Measurements from ENCODE around the gene HECTD2.
"Not testable (repeated sequence)": the region's sequence is repeated elsewhere in the genome, so short reads cannot be mapped to it uniquely, and the experiment has no call there.

HECTD2 gene

GRCh38 chr10:91520661-91521060 is 110.5 kb downstream of the HECTD2 start:
- ATAC-seq (ENCODE audit: low read depth): no peak
- H3K4me3 Mint-ChIP-seq: no peak overlapping the region
- H3K9me3 Mint-ChIP-seq: peaks cover 1% of the 10 kb centered on the region
- H3K4me1 Mint-ChIP-seq: peaks cover 6% of the 10 kb centered on the region
- peaks cover 2% of the 10 kb centered on the region for H3K36me3 Mint-ChIP-seq
- H3K27ac Mint-ChIP-seq: no peak overlapping the region
- no peak for DNase-seq (ENCODE audit: low spot score in 2 of 2)
- H3K27me3 Mint-ChIP-seq: peaks cover 6% of the 10 kb centered on the region

DNA sequence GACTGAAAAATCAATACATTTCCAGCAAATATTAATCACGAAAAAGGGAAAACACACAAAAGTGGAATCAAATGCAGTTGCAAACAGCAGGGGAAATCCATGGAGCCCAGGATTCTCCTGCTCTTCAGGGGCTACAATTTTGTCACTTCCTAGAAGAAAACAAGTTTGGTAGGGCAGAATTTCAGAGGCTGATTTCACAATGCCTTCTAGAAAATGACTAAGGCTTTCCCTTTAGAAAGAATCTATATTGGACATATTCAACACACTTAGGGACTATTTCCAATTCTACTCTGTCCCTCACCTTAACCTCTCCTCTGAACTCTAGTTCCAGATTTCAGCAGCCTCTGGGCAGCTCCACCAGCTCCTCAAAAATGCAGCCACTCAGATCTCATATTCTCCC is 111.3 kb downstream of the HECTD2 start:
- ATAC-seq (ENCODE audit: low read depth): no peak
- peaks cover 2% of the 10 kb centered on the region for H3K36me3 Mint-ChIP-seq
- peaks cover 1% of the 10 kb centered on the region for H3K9me3 Mint-ChIP-seq
- no peak overlapping the region for H3K4me3 Mint-ChIP-seq
- no peak for DNase-seq (ENCODE audit: low spot score in 2 of 2)
- H3K27me3 Mint-ChIP-seq: peaks cover 8% of the 10 kb centered on the region
- no peak overlapping the region for H3K27ac Mint-ChIP-seq
- peaks cover 6% of the 10 kb centered on the region for H3K4me1 Mint-ChIP-seq

- Mint-ChIP-seq H3K27ac (no peak overlapping the region), H3K4me1 (peaks cover 6% of the 10 kb centered on the region)
- no peak for ATAC-seq (ENCODE audit: low read depth)
Measured at GRCh38 chr10:91525896-91526712, 116.0 kb downstream of the HECTD2 start.

GRCh38 chr10:91528080-91528479 is 117.9 kb downstream of the HECTD2 start:
- H3K36me3 Mint-ChIP-seq: no peaks in the 10 kb centered on the region
- no peak overlapping the region for H3K27ac Mint-ChIP-seq
- no peak for ATAC-seq (ENCODE audit: low read depth)
- H3K4me1 Mint-ChIP-seq: no peaks in the 10 kb centered on the region
- no peak overlapping the region for H3K4me3 Mint-ChIP-seq
- no peak for DNase-seq (ENCODE audit: low spot score in 2 of 2)
- H3K9me3 Mint-ChIP-seq: no peaks in the 10 kb centered on the region
- H3K27me3 Mint-ChIP-seq: peaks cover 9% of the 10 kb centered on the region

More at GRCh38 chr10:91525896-91526712, 116.0 kb downstream of the HECTD2 start:
- Mint-ChIP-seq H3K4me3 (no peak overlapping the region), H3K27me3 (peaks cover 8% of the 10 kb centered on the region), H3K9me3 (no peaks in the 10 kb centered on the region), H3K36me3 (no peaks in the 10 kb centered on the region)
- DNase-seq (ENCODE audit: low spot score in 2 of 2): no peak

- no peak overlapping the region for H3K27ac Mint-ChIP-seq
- ATAC-seq (ENCODE audit: low read depth) (no peak), DNase-seq (ENCODE audit: low spot score in 2 of 2) (no peak)
- peaks cover 7% of the 10 kb centered on the region for H3K27me3 Mint-ChIP-seq
- no peaks in the 10 kb centered on the region for H3K4me1 Mint-ChIP-seq
- no peaks in the 10 kb centered on the region for H3K9me3 Mint-ChIP-seq
- no peak overlapping the region for H3K4me3 Mint-ChIP-seq
- no peaks in the 10 kb centered on the region for H3K36me3 Mint-ChIP-seq
Measured at GRCh38 chr10:91528768-91529167, 118.6 kb downstream of the HECTD2 start.

DNA sequence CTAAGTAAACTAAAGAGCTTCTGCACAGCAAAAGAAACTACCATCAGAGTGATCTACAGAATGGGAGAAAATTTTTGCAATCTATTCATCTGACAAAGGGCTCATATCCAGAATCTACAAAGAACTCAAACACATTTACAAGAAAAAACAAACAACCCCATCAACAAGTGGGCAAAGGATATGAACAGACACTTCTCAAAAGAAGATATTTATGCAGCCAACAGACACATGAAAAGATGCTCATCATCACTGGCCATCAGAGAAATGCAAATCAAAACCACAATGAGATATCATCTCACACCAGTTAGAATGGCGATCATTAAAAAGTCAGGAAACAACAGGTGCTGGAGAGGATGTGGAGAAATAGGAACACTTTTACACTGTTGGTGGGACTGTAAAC is 124.6 kb downstream of the HECTD2 start:
- not testable (repeated sequence) for H3K4me3 Mint-ChIP-seq; ATAC-seq (ENCODE audit: low read depth); H3K9me3 Mint-ChIP-seq; DNase-seq (ENCODE audit: low spot score in 2 of 2); H3K27me3 Mint-ChIP-seq; H3K36me3 Mint-ChIP-seq; H3K4me1 Mint-ChIP-seq; H3K27ac Mint-ChIP-seq

GRCh38 chr10:91536111-91536510 is 126.0 kb downstream of the HECTD2 start:
- Mint-ChIP-seq H3K27ac (no peak overlapping the region), H3K4me3 (no peak overlapping the region), H3K4me1 (no peaks in the 10 kb centered on the region), H3K27me3 (peaks cover 6% of the 10 kb centered on the region), H3K9me3 (peaks cover 3% of the 10 kb centered on the region), H3K36me3 (no peaks in the 10 kb centered on the region)
- ATAC-seq (ENCODE audit: low read depth) (no peak), DNase-seq (ENCODE audit: low spot score in 2 of 2) (no peak)

GRCh38 chr10:91536733-91537132 is 126.6 kb downstream of the HECTD2 start:
- Mint-ChIP-seq H3K27me3 (peaks cover 6% of the 10 kb centered on the region), H3K9me3 (peaks cover 3% of the 10 kb centered on the region), H3K27ac (no peak overlapping the region), H3K36me3 (no peaks in the 10 kb centered on the region), H3K4me3 (no peak overlapping the region), H3K4me1 (no peaks in the 10 kb centered on the region)
- ATAC-seq (ENCODE audit: low read depth): no peak
- DNase-seq (ENCODE audit: low spot score in 2 of 2): no peak

DNA sequence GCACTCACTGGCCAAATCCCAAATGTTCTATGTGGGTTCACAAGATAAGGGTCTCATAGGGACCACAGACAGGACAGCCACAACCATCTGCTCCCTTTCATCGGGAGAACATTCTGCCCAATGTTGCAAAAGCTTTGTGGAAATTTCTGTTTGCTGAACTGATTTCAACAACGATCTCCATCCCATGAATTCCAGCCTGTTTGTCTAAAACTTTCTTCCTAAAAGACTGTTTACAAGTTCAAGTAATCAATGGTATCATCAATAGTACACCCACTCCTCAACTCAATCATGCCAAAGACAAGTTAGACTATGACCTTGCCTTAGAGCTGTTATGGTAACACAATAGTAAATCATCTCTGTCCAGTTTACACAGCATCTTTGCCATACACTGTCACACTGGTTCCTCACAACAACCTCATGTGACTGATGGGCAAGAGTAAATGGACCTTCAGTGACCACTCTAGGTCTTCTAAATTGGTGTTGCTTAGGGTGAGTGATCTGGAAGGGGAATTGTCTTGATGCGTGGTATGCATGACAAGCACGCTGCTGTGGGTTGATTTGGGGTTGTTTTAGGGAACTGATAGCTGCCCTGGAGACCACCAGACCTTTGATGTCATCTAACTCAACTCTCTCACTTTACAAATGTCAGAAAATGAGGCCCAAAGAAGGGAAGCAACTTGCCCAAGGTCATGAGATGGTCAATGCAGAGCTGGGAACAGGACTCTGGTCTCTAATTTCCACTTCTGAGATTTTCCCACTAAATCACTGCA is 127.7 kb downstream of the HECTD2 start:
- H3K9me3 Mint-ChIP-seq: peaks cover 4% of the 10 kb centered on the region

DNA sequence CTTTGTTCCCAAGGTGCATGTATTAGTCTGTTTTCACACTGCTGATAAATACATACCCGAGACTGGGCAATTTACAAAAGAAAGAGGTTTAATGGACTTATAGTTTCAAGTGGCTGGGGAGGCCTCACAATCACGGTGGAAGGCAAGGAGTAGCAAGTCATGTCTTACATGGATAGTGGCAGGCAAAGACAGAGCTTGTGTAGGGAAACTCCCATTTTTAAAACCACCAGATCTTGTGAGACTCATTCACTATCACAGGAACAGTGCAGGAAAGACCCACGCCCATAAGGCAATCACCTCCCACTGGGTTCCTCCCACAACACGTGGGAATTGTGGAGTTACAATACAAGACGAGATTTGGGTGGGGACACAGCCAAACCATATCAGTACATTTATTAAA is 129.8 kb downstream of the HECTD2 start:
- H3K4me3 Mint-ChIP-seq: no peak overlapping the region
- H3K27me3 Mint-ChIP-seq: peaks cover 12% of the 10 kb centered on the region

More for the DNA sequence above, 127.7 kb downstream of the HECTD2 start:
- ATAC-seq (ENCODE audit: low read depth) (no peak), DNase-seq (ENCODE audit: low spot score in 2 of 2) (no peak)
- no peaks in the 10 kb centered on the region for H3K36me3 Mint-ChIP-seq
- H3K27me3 Mint-ChIP-seq: peaks cover 9% of the 10 kb centered on the region
- no peak overlapping the region for H3K27ac Mint-ChIP-seq
- H3K4me3 Mint-ChIP-seq: no peak overlapping the region
- no peaks in the 10 kb centered on the region for H3K4me1 Mint-ChIP-seq

GRCh38 chr10:91540733-91541132 is 130.6 kb downstream of the HECTD2 start:
- H3K27ac Mint-ChIP-seq: no peak overlapping the region
- peaks cover 3% of the 10 kb centered on the region for H3K9me3 Mint-ChIP-seq
- no peaks in the 10 kb centered on the region for H3K4me1 Mint-ChIP-seq
- peaks cover 12% of the 10 kb centered on the region for H3K27me3 Mint-ChIP-seq
- H3K36me3 Mint-ChIP-seq: no peaks in the 10 kb centered on the region
- H3K4me3 Mint-ChIP-seq: no peak overlapping the region
- ATAC-seq (ENCODE audit: low read depth): no peak
- DNase-seq (ENCODE audit: low spot score in 2 of 2): no peak

More for the DNA sequence above, 129.8 kb downstream of the HECTD2 start:
- ATAC-seq (ENCODE audit: low read depth) (no peak), DNase-seq (ENCODE audit: low spot score in 2 of 2) (no peak)
- Mint-ChIP-seq H3K4me1 (no peaks in the 10 kb centered on the region), H3K27ac (no peak overlapping the region), H3K9me3 (peaks cover 3% of the 10 kb centered on the region), H3K36me3 (no peaks in the 10 kb centered on the region)

DNA sequence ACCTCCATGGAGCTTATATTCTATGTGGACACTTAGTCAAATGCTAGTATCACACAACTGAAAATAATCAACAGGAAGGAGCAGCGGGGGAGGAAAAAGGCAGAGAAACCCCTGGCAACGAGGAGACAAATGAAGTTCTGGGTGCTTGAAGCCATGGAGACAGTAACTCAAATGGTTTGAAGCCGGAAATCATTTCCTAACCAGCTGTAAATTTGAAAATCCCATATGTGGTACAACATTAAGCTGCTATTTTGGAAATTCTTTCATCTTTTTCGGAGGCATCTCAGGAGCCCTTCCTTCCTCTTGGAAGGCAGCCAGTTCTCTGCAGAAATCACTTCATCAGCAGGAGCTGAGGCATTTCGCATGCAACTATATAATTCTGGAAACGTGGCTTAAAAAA is 131.3 kb downstream of the HECTD2 start:
- H3K4me1 Mint-ChIP-seq: no peaks in the 10 kb centered on the region
- no peak for ATAC-seq (ENCODE audit: low read depth)
- no peaks in the 10 kb centered on the region for H3K36me3 Mint-ChIP-seq
- H3K4me3 Mint-ChIP-seq: no peak overlapping the region
- DNase-seq (ENCODE audit: low spot score in 2 of 2): no peak
- H3K9me3 Mint-ChIP-seq: peaks cover 3% of the 10 kb centered on the region
- peaks cover 12% of the 10 kb centered on the region for H3K27me3 Mint-ChIP-seq
- no peak overlapping the region for H3K27ac Mint-ChIP-seq

GRCh38 chr10:91545384-91545783 is 135.2 kb downstream of the HECTD2 start:
- H3K36me3 Mint-ChIP-seq: no peaks in the 10 kb centered on the region
- no peaks in the 10 kb centered on the region for H3K4me1 Mint-ChIP-seq
- H3K4me3 Mint-ChIP-seq: no peak overlapping the region
- no peak for ATAC-seq (ENCODE audit: low read depth)
- no peak overlapping the region for H3K27ac Mint-ChIP-seq
- DNase-seq (ENCODE audit: low spot score in 2 of 2): no peak
- peaks cover 8% of the 10 kb centered on the region for H3K27me3 Mint-ChIP-seq
- peaks cover 2% of the 10 kb centered on the region for H3K9me3 Mint-ChIP-seq

- DNase-seq (ENCODE audit: low spot score in 2 of 2) (no peak), ATAC-seq (ENCODE audit: low read depth) (no peak)
- Mint-ChIP-seq H3K4me3 (no peak overlapping the region), H3K36me3 (no peaks in the 10 kb centered on the region), H3K27me3 (peaks cover 8% of the 10 kb centered on the region), H3K4me1 (no peaks in the 10 kb centered on the region), H3K27ac (no peak overlapping the region), H3K9me3 (peaks cover 2% of the 10 kb centered on the region)
Measured at GRCh38 chr10:91545838-91546237, 135.7 kb downstream of the HECTD2 start.

Measured in memory B cell (primary cell).